HG03095 (cell line): Measurements from ENCODE around the gene ZNF124.
A peak's percentile ranks its signal among the peaks of the same experiment; 100 is the strongest.
"Not testable (repeated sequence)": the region's sequence is repeated elsewhere in the genome, so short reads cannot be mapped to it uniquely, and the experiment has no call there.

Experiments used
- ATAC-seq: cut with Tn5 transposase; IDR thresholded peaks from one replicate; pipeline ENCODE4 v1.9.1; 2021; ENCODE audit warnings: moderate library complexity; ENCODE audit not compliant: unreplicated experiment

The ZNF124 gene

GRCh38 chr1:247173431-247173830 is 1.6 kb upstream of the ZNF124 start:
- ATAC-seq, result no peak

- ATAC-seq, result no peak
These were observed 1.2 kb upstream of the ZNF124 start for GRCh38 chr1:247172996-247173395.

GRCh38 chr1:247171443-247171842 is 377 bp downstream of the ZNF124 start:
- ATAC-seq, result peak; percentile 49

GRCh38 chr1:247165674-247166073 is 6.1 kb downstream of the ZNF124 start:
- ATAC-seq, result no peak

GRCh38 chr1:247164694-247165093 is 7.1 kb downstream of the ZNF124 start:
- ATAC-seq, result no peak

GRCh38 chr1:247156787-247157232 is 15.0 kb downstream of the ZNF124 start:
- ATAC-seq, result no peak

- no peak for ATAC-seq
These were observed 24.0 kb downstream of the ZNF124 start for GRCh38 chr1:247147781-247148180.

GRCh38 chr1:247147120-247147519 is 24.7 kb downstream of the ZNF124 start:
- ATAC-seq, result not testable (repeated sequence)

GRCh38 chr1:247146671-247147070 is 25.1 kb downstream of the ZNF124 start:
- ATAC-seq, result no peak

GRCh38 chr1:247145279-247145678 is 26.5 kb downstream of the ZNF124 start:
- no peak for ATAC-seq

GRCh38 chr1:247139557-247139956 is 32.3 kb downstream of the ZNF124 start:
- ATAC-seq, result not testable (repeated sequence)

GRCh38 chr1:247131236-247131635 is 40.6 kb downstream of the ZNF124 start:
- no peak for ATAC-seq

- ATAC-seq, result not testable (repeated sequence)
These were observed 44.1 kb downstream of the ZNF124 start for GRCh38 chr1:247127519-247128282.

GRCh38 chr1:247126601-247127000 is 45.2 kb downstream of the ZNF124 start:
- ATAC-seq, result peak; percentile 44

- ATAC-seq, result peak; percentile 99
These were observed 45.7 kb downstream of the ZNF124 start for GRCh38 chr1:247126166-247126565.

- ATAC-seq, result no peak
These were observed 50.4 kb downstream of the ZNF124 start for GRCh38 chr1:247121382-247121781.

GRCh38 chr1:247120408-247120668 is 51.5 kb downstream of the ZNF124 start:
- ATAC-seq, result not testable (repeated sequence)

- ATAC-seq, result no peak
These were observed 52.0 kb downstream of the ZNF124 start for GRCh38 chr1:247119600-247120407.

GRCh38 chr1:247118946-247119446 is 52.8 kb downstream of the ZNF124 start:
- ATAC-seq, result no peak

GRCh38 chr1:247115545-247115944 is 56.3 kb downstream of the ZNF124 start:
- ATAC-seq, result no peak

- ATAC-seq, result no peak
These were observed 56.7 kb downstream of the ZNF124 start for GRCh38 chr1:247115141-247115510.
